GM23338 (cell line): ENCODE measurements around the gene KDM4F.

Source experiments
- CREB1 ChIP-seq: fragments of 250-450 bp; sonication (Bioruptor Pico); IDR thresholded peaks from 2 replicates; pipeline ENCODE4 v1.5.0; 2020; ENCODE audit warnings: low read depth, mild to moderate bottlenecking, moderate library complexity
- EZH2 ChIP-seq: fragments of 200-600 bp; sonication (generic); IDR thresholded peaks from one replicate; pipeline ENCODE4 v1.8.0; 2017; ENCODE audit warnings: antibody characterized with exemption, mild to moderate bottlenecking, low read depth; ENCODE audit not compliant: unreplicated experiment
- EZH2phosphoT487 ChIP-seq: fragments of 200-600 bp; sonication (generic); IDR thresholded peaks from one replicate; pipeline ENCODE4 v1.8.1; 2018; ENCODE audit warnings: antibody characterized with exemption; ENCODE audit not compliant: unreplicated experiment
- JUNB ChIP-seq: IDR thresholded peaks from one replicate; pipeline ENCODE4 v1.6.1; 2016; ENCODE audit warnings: antibody characterized with exemption; ENCODE audit not compliant: unreplicated experiment
- NANOG ChIP-seq: IDR thresholded peaks from 2 replicates; pipeline ENCODE4 v1.6.1; 2016; ENCODE audit warnings: antibody characterized with exemption, borderline replicate concordance
- POLR2AphosphoS5 ChIP-seq: IDR thresholded peaks from 2 replicates; pipeline ENCODE4 v1.6.1; 2016; ENCODE audit warnings: antibody characterized with exemption, low read depth
- STAT1 ChIP-seq: IDR thresholded peaks from one replicate; pipeline ENCODE4 v1.6.1; 2016; ENCODE audit warnings: antibody characterized with exemption; ENCODE audit not compliant: unreplicated experiment
- TF ChIP-seq, protein P1 (sequence below), 2 experiments: fragments of 200-600 bp in 1 of 2; sonication (generic) in 1 of 2; conservative IDR thresholded peaks; 2 replicates each; pipeline versions ENCODE4 v1.5.1 to v1.6.1; 2016 to 2017; ENCODE audit warnings: antibody characterized with exemption in 2 of 2, low read depth in 2 of 2, mild to moderate bottlenecking in 2 of 2, moderate library complexity in 1 of 2
- TF ChIP-seq, protein P2 (sequence below): IDR thresholded peaks from one replicate; pipeline ENCODE4 v1.6.1; 2018; ENCODE audit warnings: antibody characterized with exemption; ENCODE audit not compliant: unreplicated experiment
- TF ChIP-seq, protein P3 (sequence below): fragments of 250-450 bp; sonication (Bioruptor Pico); IDR thresholded peaks from 2 replicates; pipeline ENCODE4 v1.5.0; 2020; ENCODE audit warnings: mild to moderate bottlenecking, moderate library complexity

DNA sequence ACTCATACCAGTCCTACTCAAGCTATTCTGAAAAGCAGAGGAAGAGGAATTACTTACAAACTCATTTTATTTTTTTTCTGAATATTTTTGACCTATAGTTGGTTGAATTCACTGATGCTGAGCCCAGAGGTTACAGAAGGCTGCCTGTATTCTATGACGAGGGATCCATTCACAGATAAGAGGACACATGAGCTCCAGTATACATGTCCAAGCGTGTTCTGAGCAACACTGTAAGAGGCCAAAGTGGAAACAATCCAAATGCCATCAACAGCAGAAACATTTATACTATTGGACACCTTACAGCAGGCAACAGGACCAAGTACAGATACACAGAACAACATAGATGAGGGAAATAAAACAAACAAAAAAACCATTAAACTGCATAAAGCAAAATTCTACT lies 13.9 kb upstream of the KDM4F start:
- TF ChIP-seq, protein P1, sequence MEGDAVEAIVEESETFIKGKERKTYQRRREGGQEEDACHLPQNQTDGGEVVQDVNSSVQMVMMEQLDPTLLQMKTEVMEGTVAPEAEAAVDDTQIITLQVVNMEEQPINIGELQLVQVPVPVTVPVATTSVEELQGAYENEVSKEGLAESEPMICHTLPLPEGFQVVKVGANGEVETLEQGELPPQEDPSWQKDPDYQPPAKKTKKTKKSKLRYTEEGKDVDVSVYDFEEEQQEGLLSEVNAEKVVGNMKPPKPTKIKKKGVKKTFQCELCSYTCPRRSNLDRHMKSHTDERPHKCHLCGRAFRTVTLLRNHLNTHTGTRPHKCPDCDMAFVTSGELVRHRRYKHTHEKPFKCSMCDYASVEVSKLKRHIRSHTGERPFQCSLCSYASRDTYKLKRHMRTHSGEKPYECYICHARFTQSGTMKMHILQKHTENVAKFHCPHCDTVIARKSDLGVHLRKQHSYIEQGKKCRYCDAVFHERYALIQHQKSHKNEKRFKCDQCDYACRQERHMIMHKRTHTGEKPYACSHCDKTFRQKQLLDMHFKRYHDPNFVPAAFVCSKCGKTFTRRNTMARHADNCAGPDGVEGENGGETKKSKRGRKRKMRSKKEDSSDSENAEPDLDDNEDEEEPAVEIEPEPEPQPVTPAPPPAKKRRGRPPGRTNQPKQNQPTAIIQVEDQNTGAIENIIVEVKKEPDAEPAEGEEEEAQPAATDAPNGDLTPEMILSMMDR (conservative IDR thresholded peaks at IDR 0.05; ENCODE audit: low read depth in 2 of 2), result no peak
- TF ChIP-seq EZH2 (no peak), POLR2AphosphoS5 (no peak), EZH2phosphoT487 (no peak), CREB1 (CRISPR knock-in tag) (no peak), NANOG (no peak), STAT1 (no peak), JUNB (no peak)
- TF ChIP-seq, protein P2, sequence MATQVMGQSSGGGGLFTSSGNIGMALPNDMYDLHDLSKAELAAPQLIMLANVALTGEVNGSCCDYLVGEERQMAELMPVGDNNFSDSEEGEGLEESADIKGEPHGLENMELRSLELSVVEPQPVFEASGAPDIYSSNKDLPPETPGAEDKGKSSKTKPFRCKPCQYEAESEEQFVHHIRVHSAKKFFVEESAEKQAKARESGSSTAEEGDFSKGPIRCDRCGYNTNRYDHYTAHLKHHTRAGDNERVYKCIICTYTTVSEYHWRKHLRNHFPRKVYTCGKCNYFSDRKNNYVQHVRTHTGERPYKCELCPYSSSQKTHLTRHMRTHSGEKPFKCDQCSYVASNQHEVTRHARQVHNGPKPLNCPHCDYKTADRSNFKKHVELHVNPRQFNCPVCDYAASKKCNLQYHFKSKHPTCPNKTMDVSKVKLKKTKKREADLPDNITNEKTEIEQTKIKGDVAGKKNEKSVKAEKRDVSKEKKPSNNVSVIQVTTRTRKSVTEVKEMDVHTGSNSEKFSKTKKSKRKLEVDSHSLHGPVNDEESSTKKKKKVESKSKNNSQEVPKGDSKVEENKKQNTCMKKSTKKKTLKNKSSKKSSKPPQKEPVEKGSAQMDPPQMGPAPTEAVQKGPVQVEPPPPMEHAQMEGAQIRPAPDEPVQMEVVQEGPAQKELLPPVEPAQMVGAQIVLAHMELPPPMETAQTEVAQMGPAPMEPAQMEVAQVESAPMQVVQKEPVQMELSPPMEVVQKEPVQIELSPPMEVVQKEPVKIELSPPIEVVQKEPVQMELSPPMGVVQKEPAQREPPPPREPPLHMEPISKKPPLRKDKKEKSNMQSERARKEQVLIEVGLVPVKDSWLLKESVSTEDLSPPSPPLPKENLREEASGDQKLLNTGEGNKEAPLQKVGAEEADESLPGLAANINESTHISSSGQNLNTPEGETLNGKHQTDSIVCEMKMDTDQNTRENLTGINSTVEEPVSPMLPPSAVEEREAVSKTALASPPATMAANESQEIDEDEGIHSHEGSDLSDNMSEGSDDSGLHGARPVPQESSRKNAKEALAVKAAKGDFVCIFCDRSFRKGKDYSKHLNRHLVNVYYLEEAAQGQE, result no peak
- TF ChIP-seq, protein P3, sequence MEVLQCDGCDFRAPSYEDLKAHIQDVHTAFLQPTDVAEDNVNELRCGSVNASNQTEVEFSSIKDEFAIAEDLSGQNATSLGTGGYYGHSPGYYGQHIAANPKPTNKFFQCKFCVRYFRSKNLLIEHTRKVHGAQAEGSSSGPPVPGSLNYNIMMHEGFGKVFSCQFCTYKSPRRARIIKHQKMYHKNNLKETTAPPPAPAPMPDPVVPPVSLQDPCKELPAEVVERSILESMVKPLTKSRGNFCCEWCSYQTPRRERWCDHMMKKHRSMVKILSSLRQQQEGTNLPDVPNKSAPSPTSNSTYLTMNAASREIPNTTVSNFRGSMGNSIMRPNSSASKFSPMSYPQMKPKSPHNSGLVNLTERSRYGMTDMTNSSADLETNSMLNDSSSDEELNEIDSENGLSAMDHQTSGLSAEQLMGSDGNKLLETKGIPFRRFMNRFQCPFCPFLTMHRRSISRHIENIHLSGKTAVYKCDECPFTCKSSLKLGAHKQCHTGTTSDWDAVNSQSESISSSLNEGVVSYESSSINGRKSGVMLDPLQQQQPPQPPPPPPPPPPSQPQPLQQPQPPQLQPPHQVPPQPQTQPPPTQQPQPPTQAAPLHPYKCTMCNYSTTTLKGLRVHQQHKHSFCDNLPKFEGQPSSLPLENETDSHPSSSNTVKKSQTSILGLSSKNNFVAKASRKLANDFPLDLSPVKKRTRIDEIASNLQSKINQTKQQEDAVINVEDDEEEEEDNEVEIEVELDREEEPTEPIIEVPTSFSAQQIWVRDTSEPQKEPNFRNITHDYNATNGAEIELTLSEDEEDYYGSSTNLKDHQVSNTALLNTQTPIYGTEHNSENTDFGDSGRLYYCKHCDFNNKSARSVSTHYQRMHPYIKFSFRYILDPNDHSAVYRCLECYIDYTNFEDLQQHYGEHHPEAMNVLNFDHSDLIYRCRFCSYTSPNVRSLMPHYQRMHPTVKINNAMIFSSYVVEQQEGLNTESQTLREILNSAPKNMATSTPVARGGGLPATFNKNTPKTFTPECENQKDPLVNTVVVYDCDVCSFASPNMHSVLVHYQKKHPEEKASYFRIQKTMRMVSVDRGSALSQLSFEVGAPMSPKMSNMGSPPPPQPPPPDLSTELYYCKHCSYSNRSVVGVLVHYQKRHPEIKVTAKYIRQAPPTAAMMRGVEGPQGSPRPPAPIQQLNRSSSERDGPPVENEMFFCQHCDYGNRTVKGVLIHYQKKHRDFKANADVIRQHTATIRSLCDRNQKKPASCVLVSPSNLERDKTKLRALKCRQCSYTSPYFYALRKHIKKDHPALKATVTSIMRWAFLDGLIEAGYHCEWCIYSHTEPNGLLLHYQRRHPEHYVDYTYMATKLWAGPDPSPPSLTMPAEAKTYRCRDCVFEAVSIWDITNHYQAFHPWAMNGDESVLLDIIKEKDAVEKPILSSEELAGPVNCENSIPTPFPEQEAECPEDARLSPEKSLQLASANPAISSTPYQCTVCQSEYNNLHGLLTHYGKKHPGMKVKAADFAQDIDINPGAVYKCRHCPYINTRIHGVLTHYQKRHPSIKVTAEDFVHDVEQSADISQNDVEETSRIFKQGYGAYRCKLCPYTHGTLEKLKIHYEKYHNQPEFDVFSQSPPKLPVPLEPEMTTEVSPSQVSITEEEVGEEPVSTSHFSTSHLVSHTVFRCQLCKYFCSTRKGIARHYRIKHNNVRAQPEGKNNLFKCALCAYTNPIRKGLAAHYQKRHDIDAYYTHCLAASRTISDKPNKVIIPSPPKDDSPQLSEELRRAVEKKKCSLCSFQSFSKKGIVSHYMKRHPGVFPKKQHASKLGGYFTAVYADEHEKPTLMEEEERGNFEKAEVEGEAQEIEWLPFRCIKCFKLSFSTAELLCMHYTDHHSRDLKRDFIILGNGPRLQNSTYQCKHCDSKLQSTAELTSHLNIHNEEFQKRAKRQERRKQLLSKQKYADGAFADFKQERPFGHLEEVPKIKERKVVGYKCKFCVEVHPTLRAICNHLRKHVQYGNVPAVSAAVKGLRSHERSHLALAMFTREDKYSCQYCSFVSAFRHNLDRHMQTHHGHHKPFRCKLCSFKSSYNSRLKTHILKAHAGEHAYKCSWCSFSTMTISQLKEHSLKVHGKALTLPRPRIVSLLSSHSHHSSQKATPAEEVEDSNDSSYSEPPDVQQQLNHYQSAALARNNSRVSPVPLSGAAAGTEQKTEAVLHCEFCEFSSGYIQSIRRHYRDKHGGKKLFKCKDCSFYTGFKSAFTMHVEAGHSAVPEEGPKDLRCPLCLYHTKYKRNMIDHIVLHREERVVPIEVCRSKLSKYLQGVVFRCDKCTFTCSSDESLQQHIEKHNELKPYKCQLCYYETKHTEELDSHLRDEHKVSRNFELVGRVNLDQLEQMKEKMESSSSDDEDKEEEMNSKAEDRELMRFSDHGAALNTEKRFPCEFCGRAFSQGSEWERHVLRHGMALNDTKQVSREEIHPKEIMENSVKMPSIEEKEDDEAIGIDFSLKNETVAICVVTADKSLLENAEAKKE (CRISPR knock-in tag), result no peak
